NCI-H82 (cell line): ENCODE measurements around the gene VSX1.

Source experiments
- DNase-seq: peaks from one replicate; lab custom pipeline; 2025; lab: John Stamatoyannopoulos, UW

The VSX1 gene

GRCh38 chr20:25065625-25066338, 16.2 kb downstream of the VSX1 start:
- peak; percentile 78 for DNase-seq

GRCh38 chr20:25065072-25065624, 16.8 kb downstream of the VSX1 start:
- DNase-seq, result no peak

- DNase-seq, result no peak
Measured at GRCh38 chr20:25064561-25065071, 17.3 kb downstream of the VSX1 start.

GRCh38 chr20:25063981-25064380, 18.0 kb downstream of the VSX1 start:
- no peak for DNase-seq

GRCh38 chr20:25063546-25063945, 18.4 kb downstream of the VSX1 start:
- no peak for DNase-seq

- DNase-seq, result no peak
Measured at GRCh38 chr20:25062841-25063240, 19.1 kb downstream of the VSX1 start.

- no peak for DNase-seq
Measured at GRCh38 chr20:25061821-25062530, 20.0 kb downstream of the VSX1 start.

- no peak for DNase-seq
Measured at GRCh38 chr20:25061103-25061799, 20.7 kb downstream of the VSX1 start.

GRCh38 chr20:25059866-25060465, 22.0 kb downstream of the VSX1 start:
- no peak for DNase-seq

- peak; percentile 17 for DNase-seq
Measured at GRCh38 chr20:25058847-25059810, 22.8 kb downstream of the VSX1 start.

GRCh38 chr20:25058051-25058846, 23.7 kb downstream of the VSX1 start, which contains the start of gene ACSS1:
Gene ACSS1 (minus strand): TSS chr20:25058139. CDS start chr20:25058102, 37 bp downstream.
- DNase-seq, result no peak

GRCh38 chr20:25057234-25058050, 24.5 kb downstream of the VSX1 start:
- peak; percentile 19 for DNase-seq

- DNase-seq, result no peak
Measured at GRCh38 chr20:25056690-25057233, 25.2 kb downstream of the VSX1 start.

GRCh38 chr20:25055711-25056495, 26.0 kb downstream of the VSX1 start:
- DNase-seq, result no peak

GRCh38 chr20:25054995-25055629, 26.8 kb downstream of the VSX1 start:
- DNase-seq, result no peak

GRCh38 chr20:25054096-25054820, 27.7 kb downstream of the VSX1 start:
- no peak for DNase-seq
